Thyroid gland (tissue), 4 donors: ENCODE results near the gene SCGB1D2. TPM values are rescaled to one million over a fixed set of nuclear protein-coding genes. Genes with fewer than 3 reads are reported as not detected.

Experiments
- DNase-seq, 2 donors: peaks; one replicate each; pipeline ENCODE4 v3.0.0-alpha.2; 2019
- H3K27ac ChIP-seq, 3 donors: fragments of 200-600 bp; sonication (generic); 1 replicate in 2 of 3; 2 replicates in 1 of 3; pipeline ENCODE4 v1.5.1; 2016 to 2019; ENCODE audit warnings: mild to moderate bottlenecking in 1 of 3, moderate library complexity in 1 of 3
- H3K27me3 ChIP-seq: fragments of 200-600 bp; sonication (generic); one replicate; pipeline ENCODE4 v1.5.1; 2019
- H3K36me3 ChIP-seq, 2 donors: fragments of 200-600 bp; sonication (generic); one replicate each; pipeline ENCODE4 v1.5.1; 2016 to 2019
- H3K4me1 ChIP-seq, 2 donors: fragments of 200-600 bp; sonication (generic); one replicate each; pipeline ENCODE4 v1.5.1; 2017 to 2019
- H3K4me3 ChIP-seq, 3 donors: fragments of 200-600 bp; sonication (generic); replicated peaks in 1 of 3; 1 replicate in 2 of 3; 2 replicates in 1 of 3; pipeline ENCODE4 v1.5.1; 2016; ENCODE audit warnings: mild to moderate bottlenecking in 1 of 3
- H3K9me3 ChIP-seq: fragments of 200-600 bp; sonication (generic); one replicate; pipeline ENCODE4 v1.5.1; 2017
- CTCF ChIP-seq, 6 experiments: fragments of 200-600 bp in 3 of 6; fragments of 450-650 bp in 3 of 6; sonication (generic) in 3 of 6; IDR thresholded peaks; one replicate each; pipeline ENCODE4 v1.5.1; 2016 to 2019; ENCODE audit warnings: antibody characterized with exemption in 6 of 6, mild to moderate bottlenecking in 2 of 6, inconsistent platforms in 1 of 6, moderate library complexity in 1 of 6
- POLR2A ChIP-seq, 2 donors: fragments of 450-650 bp; IDR thresholded peaks; one replicate each; pipeline ENCODE4 v1.6.1; 2017; ENCODE audit warnings: antibody characterized with exemption in 2 of 2, mild to moderate bottlenecking in 2 of 2, moderate library complexity in 1 of 2
- WGBS, 2 donors: methylation state at CpG; one replicate each; pipeline ENCODE4 v1.1.5; 2017; 5-methylcytosine and 5-hydroxymethylcytosine counted together
- intact Hi-C: fragments of 100-400 bp; cut with DNase I; formaldehyde crosslinking; loops from one replicate; pipeline ENCODE4 v1.15.1; 2023
- total RNA-seq, 4 donors: library from RNA; depleted of rRNA; stranded (reverse); fragments of >200 nt; gene quantifications; one replicate each; pipeline ENCODE4 v1.2.3, GENCODE V29; 2016

SCGB1D2 gene
- total RNA-seq, 4 donors from 2014 or later = not detected

DNA sequence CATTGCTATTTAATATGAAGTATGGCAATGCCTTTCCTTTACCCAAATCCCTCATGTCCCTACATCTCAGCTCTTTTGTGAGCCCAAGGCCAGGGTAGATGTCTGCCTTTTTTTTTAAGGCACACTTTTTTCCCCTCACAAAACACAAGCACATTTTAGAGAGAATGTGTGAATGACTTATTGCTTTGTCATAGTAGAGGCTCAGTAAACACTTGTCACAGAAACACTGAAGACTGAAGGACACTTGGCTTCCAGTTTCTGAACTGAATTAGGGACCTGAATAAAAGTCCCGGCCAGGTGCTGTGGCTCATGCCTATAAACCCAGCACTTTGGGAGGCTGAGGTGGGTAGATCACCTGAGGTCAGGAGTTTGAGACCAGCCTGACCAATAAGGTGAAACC lies 25.0 kb downstream of the SCGB1D2 start:
- Histone ChIP-seq H3K36me3 (no peaks in the 10 kb centered on the region), H3K27me3 (no peaks in the 10 kb centered on the region), H3K4me1 (no peaks in the 10 kb centered on the region), H3K4me3 (no peak overlapping the region), H3K27ac (no peak overlapping the region), H3K9me3 (no peaks in the 10 kb centered on the region)
- 50 to 69% methylated on average over 1 of the region's 1 CpG for WGBS, 2 donors
- no peak for TF ChIP-seq CTCF (IDR thresholded peaks at IDR 0.05)
- TF ChIP-seq POLR2A (IDR thresholded peaks at IDR 0.05) = no peak
- DNase-seq = no peak
- intact Hi-C loops = no loop called here

DNA sequence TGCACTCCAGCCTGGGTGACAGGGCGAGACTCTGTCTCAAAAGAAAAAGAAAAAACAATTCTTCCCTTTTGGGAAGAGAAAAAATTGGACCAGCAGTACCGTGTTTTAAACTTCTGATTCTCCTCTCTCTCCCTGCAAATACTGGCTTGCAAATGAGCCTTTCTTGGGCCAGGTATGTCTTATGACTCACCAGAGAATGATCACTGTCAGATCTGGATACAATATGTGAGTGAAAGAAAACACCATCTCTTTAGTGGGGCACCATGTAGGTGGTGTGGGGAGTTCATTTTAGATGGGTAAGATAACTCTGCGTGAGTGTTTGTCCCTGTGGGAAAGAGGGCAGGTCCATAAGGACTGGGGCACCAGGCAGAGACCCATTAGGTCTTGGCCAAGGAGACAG lies 25.5 kb downstream of the SCGB1D2 start:
- intact Hi-C loops = no loop called here
- H3K4me3 ChIP-seq = no peak overlapping the region
- no peaks in the 10 kb centered on the region for H3K36me3 ChIP-seq
- no peaks in the 10 kb centered on the region for H3K4me1 ChIP-seq
- DNase-seq = no peak
- TF ChIP-seq CTCF (IDR thresholded peaks at IDR 0.05) (no peak), POLR2A (IDR thresholded peaks at IDR 0.05) (no peak)
- WGBS, 2 donors = 78 to 80% methylated on average over 3 of the region's 3 CpGs
- no peak overlapping the region for H3K27ac ChIP-seq
- H3K9me3 ChIP-seq = no peaks in the 10 kb centered on the region
- H3K27me3 ChIP-seq = no peaks in the 10 kb centered on the region

GRCh38 chr11:62269654-62270278 lies 27.7 kb downstream of the SCGB1D2 start, which contains the start of gene SCGB2A2:
Gene SCGB2A2 (plus strand): TSS chr11:62270158. CDS start chr11:62270217, 59 bp downstream.
- H3K4me3 ChIP-seq = no peak within 1 kb of the TSS
- H3K27me3 ChIP-seq = no peaks in the 10 kb centered on the region
- no peaks in the 10 kb centered on the region for H3K4me1 ChIP-seq
- no peak within 1 kb of the TSS for H3K27ac ChIP-seq
- 54 to 78% methylated on average over 7 to 10 of the region's 10 CpGs for WGBS, 2 donors
- intact Hi-C loops = no loop called here
- H3K36me3 ChIP-seq = no peaks in the 10 kb centered on the region
- no peaks in the 10 kb centered on the region for H3K9me3 ChIP-seq
- DNase-seq = peak in 1 of 2 donors; percentile 4
- TF ChIP-seq CTCF (IDR thresholded peaks at IDR 0.05) (peak in 3 of 6 experiments; percentile 23 to 50 (median 40)), POLR2A (IDR thresholded peaks at IDR 0.05) (no peak)

- H3K4me3 ChIP-seq = no peak overlapping the region
- H3K27me3 ChIP-seq = no peaks in the 10 kb centered on the region
- intact Hi-C loops = no loop called here
- 72 to 74% methylated on average over 5 of the region's 5 CpGs for WGBS, 2 donors
- H3K9me3 ChIP-seq = no peaks in the 10 kb centered on the region
- DNase-seq = no peak
- no peak overlapping the region for H3K27ac ChIP-seq
- no peaks in the 10 kb centered on the region for H3K4me1 ChIP-seq
- no peak for TF ChIP-seq POLR2A (IDR thresholded peaks at IDR 0.05)
- no peak for TF ChIP-seq CTCF (IDR thresholded peaks at IDR 0.05)
- no peaks in the 10 kb centered on the region for H3K36me3 ChIP-seq
Measured at GRCh38 chr11:62273284-62273683, 31.2 kb downstream of the SCGB1D2 start.

GRCh38 chr11:62273789-62274275 lies 31.8 kb downstream of the SCGB1D2 start:
- no peaks in the 10 kb centered on the region for H3K36me3 ChIP-seq
- no peak overlapping the region for H3K4me3 ChIP-seq
- H3K4me1 ChIP-seq = no peaks in the 10 kb centered on the region
- no peak overlapping the region for H3K27ac ChIP-seq
- WGBS, 2 donors = 76 to 84% methylated on average over 7 of the region's 7 CpGs
- H3K27me3 ChIP-seq = no peaks in the 10 kb centered on the region
- TF ChIP-seq POLR2A (IDR thresholded peaks at IDR 0.05) (no peak), CTCF (IDR thresholded peaks at IDR 0.05) (no peak)
- DNase-seq = no peak
- intact Hi-C loops = no loop called here
- no peaks in the 10 kb centered on the region for H3K9me3 ChIP-seq
